NCI-H2196 (cell line): ENCODE measurements around the gene SUPT3H.

Experiments
- DNase-seq: peaks from one replicate; lab custom pipeline; 2025; ENCODE audit not compliant: unreplicated experiment; lab: John Stamatoyannopoulos, UW

Gene SUPT3H

DNA sequence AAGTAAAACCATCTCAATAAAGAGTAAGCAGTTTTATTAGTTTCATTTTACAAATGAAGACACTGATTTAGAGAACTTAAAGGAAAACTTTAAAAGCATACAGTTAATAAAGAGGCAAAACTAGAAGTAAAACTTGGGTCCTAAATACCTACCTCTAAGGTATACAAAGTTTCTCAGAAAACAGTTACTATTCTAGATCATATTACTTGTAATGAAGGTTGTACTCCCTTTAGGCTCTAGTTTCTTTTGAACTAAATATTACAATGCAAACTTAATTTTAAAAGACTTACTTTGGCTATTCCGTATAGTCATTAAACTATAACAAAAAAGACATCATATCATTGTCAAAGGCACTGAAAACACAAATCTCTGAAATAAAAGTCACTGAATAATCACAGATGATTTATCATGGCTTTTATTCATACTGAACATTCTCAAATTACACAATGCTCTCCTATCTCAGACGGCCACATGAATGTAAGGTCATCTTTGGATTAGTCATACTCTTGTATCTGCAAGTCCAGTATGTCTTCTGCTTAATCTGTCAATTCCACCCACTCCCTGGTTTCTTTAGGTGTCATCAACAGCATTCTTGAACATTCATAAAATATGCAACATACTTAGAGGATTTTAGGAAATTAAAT, 411.2 kb downstream of the SUPT3H start:
- DNase-seq, result no peak

DNA sequence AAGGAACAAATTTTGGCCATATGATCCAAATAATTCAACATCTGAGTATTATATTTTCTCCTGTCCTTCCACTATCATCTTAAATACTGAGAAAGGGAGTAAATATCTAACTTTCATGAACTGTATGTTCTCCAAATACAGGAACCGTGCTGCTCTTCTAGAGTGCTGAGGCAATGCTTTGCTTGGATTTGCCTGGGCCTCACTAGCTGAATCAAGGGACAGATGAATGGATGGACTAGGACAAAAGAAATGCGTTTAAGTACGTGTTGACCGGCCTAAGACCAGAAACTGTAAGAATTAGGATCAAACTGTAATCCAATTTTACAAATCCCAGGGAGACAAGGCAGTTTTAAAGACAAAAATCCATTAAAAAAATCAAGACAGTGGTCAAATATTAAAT, 412.0 kb downstream of the SUPT3H start:
- DNase-seq, result no peak

DNA sequence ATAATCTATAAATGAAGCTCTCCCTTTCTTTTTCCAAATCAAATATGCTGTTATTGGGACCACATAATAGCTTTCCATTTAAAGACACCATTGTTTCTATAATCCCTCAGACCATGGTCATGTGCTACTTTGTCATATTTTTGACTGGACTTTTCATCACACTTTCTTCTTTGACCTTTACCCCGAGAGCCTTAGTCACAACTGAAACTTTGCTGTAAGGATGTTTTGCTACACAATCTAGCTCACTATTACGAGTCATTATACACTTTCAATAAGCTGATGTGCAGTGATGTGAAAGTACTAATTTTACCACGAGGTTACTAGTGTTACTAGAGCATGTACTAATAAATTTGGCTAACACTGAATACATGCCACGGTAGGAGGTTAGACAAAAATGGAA, 416.8 kb downstream of the SUPT3H start:
- DNase-seq, result no peak

DNA sequence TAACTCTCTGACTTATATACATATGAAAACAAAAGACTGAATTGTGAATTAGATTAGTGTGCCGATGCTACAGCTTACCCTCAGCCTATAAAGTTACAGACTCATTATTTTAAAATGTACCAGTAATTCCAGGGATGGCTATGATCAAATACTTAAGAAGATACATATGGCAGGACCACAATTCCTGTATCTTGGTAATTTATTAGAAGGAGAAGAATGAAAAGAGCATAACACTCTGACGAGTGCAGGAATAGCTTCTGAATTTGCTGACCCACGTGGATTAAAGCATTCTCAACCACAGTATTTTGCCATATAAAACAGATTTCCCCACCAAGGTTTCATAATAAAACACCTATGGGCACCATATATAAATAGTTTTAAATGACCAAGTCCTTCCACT, 418.1 kb downstream of the SUPT3H start:
- no peak for DNase-seq

DNA sequence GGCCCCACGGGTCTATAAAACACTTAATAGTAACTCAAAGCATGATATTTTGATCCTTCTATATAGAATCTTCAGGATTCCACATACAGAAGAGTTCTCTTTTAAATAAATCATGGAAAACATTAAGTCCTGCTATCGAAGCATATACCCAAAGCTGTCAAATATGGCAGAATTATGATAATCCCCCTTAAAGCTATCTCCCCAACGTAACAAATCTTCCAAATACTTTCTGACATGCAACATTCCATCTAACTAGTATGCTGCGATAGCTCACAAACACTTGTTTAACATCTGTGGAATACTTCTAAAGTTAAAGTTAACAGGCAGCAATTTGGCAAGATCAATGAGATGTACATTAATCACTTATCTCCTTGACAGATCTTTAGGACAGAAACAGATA, 420.6 kb downstream of the SUPT3H start:
- DNase-seq, result no peak

DNA sequence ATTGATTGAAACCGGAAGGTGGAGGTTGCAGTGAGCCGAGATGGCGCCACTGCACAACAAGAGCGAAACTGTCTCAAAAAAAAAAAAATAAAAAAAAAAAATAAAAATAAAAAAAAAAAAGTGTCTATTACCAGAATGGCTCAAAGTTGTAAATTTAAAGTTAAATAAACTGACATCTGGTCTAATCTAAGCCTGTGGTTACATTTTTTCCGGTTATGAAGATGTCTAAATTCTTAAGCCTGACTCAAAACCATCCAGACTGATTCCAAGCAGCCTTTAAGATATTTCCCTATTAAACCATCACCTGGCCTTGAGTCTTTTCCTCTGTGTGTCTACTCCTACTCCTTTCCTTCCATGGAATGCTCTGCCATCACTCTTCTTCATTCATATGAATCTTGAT, 421.3 kb downstream of the SUPT3H start:
- no peak for DNase-seq

DNA sequence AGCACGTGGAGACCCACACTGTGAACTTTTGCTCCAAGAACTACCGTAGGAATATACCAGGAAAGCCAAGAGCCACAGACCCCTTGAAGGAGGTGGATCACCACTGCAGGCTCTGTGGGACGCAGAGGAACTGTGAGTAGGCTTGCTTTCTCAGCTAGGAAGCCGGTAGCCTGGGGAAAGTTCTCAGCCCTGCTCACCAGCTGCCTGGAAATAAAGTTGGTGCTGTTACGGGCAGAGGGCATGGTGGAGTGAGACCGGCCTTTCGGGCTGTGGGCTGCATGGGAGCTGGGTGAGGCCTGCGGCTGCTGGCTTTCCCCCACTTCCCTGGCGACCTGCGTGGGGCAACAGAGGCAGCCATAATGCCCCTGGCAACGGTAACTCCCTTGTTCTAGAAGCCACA, 422.6 kb downstream of the SUPT3H start:
- DNase-seq, result no peak

DNA sequence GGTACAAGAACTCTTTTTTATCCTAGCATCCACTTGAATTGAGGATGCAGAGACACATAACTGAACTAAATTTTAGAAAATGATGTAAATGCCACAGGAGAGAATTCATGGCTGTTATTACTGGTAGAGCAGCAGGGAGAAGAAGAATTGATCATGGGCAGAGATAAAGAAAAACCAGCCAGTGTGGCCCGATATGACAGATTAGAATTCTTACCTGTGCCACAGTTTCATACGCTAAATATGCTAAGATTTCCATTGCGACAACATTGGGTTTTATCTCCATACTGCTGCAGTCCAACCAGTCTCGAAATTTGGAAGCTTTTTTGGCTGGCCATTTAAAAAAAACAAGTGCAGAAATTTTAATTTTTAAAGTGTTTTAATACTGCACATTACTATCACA, 423.5 kb downstream of the SUPT3H start:
- DNase-seq, result no peak

DNA sequence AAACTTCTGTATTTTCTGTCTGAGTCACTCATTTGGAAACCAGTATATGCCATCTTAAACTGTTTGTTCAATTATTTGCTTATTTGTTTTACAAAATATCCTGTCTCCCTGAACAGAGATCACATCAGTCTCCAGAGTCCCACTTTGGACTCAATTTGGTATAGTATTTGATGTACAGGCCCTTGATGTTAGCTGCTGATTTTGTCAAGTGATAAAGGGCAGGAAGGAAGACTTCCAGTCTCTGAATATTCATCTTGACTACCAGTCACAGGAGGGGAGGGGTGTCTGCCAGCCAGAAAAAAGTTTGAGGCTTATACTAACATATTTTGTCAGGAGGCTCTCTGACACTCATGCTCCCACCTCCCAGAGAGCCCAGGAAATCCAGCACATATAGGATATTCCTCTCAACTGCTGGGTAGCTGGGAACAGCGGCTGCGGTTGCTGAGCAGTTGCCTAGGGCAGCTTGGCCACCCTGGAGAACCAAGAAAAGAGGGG, 426.4 kb downstream of the SUPT3H start:
- no peak for DNase-seq

DNA sequence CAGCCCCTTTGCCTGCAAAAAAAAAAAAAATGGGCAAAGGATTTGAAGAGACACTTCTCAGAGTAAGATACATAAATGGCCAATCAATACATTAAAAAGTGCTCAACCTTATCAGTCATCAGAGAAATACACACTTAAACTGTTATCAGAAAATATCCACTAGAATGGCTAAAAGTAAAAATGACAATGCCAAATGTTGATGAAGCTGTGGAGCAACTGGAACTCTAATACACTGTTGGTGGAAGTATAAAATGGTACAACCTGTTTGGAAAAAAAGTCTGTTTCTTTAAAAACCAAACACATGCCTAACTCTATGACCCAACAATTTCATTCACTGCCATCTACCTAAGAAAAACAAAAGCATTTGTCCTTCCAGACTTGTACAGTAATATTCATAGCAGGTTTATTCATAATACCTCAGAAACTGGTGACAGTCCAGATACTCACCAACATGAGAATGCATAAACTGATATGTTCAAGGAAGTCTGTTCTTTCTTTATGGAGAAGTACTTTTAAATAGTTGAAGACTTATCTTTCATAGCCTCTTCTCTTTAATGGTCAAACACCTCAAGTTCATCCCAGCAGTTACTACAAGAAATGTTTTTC, 428.0 kb downstream of the SUPT3H start:
- no peak for DNase-seq

DNA sequence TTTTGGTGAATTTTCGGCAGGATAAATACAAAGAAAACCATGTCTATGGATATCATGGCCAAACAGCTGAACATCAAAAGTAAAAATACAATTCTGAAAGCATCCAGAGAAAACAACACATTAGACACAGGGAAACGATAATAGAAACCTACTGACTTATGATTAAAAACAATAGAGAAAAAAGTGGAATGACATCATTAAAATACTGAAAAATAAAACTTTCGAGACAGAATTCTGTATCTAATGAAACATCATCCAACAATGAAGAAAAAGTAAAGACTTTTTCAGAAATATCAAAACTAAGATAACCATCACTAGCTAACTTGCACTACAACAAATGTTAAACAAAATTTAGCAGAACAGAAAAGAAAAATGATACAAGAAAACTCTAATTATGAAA, 434.2 kb downstream of the SUPT3H start:
- DNase-seq, result no peak

DNA sequence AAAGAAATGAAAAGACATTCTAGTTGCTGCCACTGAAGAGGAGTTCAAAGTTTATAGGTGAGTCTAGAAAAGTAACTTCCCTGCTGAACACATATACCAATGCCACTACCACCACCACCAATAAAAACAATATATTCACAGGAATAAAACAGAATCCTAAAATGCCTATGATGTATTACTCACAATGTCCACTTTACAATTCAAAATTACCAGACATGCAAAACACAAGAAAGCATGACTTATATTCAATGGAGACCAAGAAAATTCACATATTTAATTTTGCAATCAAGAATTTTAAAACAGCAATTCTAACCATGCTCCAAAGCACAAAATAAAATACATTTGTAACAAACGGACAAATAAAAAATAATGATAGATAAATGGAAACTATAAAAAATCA, 434.9 kb downstream of the SUPT3H start:
- DNase-seq, result no peak

DNA sequence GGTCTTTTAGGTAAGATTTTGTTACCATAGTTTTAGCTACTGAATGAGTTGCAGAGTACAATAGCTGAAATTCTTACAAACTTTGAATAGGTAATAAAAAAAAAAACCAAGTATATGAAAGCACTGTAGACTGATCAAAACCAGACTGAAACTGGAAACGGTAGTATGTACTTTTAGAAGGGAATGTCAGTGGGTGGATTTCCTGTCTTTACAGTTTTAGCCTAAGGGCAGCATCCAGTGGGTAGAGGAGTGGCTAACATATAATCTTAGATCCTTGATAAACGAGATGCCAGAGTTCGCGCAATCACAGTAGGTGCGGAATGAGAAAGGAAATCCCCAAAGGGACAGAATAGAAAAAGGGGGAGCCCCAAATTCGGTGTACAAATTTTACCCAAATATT, 435.5 kb downstream of the SUPT3H start:
- no peak for DNase-seq

DNA sequence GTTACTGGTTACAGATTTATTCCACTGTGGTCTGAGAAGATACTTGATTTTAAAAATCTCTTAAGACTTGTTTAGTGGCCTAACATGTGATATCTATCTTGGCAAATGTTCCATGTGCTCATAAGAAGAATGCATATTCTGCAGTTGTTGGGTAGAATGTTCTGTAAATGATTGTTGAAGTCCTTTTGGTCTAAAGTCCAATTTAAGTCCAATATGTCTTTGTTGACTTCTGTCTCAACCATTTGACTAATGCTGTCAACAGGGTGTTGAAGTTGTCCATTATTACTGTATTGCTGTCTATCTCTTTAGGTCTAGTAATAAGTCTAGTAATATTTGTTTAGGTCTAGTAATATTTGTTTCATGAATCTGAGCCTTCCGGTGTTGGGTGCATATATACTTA, 437.4 kb downstream of the SUPT3H start:
- no peak for DNase-seq

DNA sequence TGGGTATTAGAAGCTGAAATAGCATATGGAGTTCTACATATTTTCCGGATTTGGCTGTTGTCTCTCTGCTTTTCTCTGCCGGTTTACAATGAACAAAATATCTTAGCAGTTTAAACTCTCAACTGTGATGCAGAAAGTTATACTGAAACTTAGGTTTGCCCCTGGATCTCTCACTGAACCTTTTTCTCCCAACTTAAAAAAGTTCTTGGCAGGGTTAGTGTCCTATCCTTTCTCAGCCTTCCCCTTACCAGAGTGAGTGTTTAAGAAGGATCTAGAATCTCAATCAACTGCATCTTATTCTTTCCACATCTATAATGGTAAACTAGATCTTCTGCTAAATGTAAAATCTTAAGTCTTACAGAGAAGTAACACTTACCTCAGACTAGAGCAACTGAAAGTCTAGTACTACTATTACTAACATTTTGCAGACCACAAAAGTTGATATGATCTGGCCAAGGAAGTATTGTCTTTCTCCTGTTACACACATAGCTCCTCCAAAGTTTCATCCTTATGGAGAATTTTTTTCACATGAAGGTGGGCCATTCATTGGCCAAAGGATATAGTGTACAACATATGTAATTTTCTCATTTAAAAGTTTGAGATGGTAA, 441.9 kb downstream of the SUPT3H start:
- DNase-seq, result no peak

DNA sequence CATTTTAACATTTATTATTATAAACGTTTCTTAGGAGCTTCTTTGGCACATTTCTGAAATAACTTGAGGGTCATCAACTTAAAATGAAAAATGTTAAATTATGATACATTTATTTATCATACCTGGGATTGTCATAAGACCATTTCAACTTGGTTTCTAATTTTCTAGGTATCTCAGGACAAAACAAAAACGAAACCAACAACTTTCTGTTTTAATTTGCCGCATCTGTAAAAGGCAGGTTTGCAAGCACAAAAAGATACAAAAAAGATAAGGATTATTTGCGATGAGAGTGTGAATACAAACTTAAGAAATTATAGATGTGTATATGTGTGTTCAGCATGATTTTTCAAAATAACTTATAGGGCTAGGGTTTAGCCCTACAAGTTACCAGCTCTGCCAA, 444.6 kb downstream of the SUPT3H start:
- DNase-seq, result no peak

DNA sequence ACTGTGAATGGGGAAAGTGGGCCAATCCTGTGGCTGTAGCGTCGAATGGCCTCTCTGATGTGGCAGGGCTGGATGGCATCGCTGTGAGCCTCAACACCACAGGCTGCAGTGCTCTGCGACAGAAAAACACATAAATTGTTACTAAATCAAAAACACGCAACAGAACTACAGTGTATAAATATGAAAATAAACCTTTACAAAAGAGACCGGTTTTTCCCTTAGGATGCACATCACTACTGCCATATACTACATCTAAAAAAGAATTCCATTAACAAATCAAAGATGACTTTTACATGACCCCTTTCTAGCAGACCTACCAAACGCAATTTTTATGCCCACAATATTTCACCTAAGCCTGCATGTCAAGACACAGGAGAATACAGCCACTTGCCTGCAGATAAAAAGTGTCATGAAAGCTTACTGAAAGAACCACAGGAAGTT, 445.1 kb downstream of the SUPT3H start:
- DNase-seq, result no peak

DNA sequence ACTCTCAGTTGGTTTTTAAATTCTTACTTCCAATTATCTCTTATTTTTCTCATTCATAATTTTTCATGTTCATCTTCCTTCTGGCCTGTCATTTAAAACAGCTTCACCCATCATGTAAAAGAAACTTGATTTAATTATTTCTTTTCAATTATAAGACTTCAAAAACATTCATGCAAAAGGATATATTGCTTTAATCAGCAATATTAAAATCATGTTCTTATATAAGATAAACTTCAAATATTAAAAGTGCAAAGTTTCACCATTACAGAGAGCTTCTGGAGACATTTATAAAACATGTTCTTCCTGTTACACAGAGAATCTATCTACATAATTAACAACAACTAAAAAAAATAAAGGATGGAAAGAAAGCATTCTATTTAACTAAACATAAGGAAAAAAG, 446.3 kb downstream of the SUPT3H start:
- DNase-seq, result no peak

DNA sequence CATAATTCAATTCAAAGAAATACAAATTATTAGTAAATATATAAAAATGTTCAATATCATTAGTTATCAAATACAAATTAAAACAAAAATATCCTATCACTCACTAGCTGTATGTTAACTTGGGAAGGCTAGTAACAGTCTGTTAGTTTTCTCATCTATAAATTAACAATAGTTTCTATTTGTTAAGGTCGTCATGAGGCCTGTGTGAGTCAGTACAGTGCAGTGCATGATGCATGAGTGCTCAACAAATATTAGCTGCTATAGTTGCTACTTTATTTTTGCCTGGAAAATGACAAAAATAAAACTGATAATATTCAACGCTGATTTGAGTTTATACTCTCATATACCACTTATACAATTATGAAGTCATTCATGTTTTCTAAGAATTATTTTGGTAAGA, 451.2 kb downstream of the SUPT3H start:
- DNase-seq, result no peak

DNA sequence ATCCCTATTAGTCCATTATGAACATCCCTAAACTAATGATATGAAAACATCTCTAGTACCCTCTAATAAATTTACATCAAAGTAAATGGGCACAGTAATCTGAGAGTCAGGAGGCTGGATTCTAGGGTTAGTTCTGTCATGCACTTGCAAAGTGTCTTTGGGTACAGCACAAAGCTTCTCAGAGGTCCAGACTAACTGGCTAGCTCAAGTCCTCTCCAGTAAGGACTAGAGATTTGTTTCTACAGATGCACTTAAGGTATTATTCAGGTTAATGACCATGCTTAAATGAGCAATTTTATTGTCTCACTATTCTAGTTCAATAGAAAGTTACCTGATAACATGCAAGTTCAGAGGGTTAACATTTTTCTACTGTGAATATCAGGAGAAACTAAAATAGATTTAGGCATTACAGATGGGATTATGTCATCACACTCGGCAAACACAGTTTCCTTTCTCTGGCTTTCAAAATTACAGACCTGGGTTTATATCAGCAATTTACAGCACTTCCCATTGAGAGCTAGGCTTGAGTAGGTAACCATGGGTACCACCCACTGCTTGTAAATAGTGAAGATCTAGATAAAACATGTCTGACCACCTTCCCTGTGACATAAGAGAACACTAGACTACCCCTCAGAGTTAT, 452.5 kb downstream of the SUPT3H start:
- no peak for DNase-seq

DNA sequence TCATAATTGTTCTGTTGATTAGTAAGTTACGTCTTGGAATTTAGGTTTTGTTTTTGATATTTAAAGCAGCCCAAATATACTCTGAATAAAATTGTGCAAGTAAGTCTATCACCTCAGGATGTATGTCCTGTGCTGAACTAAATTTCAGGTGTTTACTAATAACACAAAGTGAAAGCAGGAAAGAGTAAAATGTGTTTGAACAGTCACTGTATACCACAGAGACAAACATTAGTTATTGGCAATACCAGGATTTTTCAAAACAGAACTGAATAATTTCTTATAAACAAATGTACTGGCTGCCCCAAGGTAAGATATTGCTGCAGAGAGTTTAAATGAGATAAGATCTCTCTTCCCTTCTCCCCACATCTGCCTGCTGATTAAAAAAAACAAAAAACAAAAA, 454.3 kb downstream of the SUPT3H start:
- DNase-seq, result no peak

DNA sequence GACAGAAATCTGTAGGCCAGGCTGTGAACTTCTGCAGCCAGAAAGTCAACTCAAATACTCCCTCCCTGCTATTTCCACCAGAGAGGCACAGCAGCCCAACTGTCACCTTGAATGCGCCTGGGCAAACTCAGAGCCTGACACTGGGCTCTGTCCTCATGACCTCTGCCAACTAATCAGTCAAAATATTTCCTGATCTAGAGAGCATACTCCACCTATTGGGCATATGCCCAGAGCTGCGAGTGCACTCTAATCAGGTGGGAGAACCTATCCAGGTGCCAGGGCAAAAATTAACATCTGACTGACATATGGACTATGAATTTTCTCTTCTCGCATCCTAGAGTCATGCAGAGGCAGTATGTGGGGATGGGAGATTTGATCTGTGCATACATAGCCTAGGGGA, 455.9 kb downstream of the SUPT3H start:
- DNase-seq, result no peak
